Activated CD4-positive, alpha-beta T cell treated with anti-CD3 and anti-CD28 coated beads, Interleukin-2, amount 10 ng/mL, durations not matched to agents 24 days and 14 days (primary cell): ENCODE results near the gene MLX. TPM values are rescaled to one million over a fixed set of nuclear protein-coding genes. Genes with fewer than 3 reads are reported as not detected.
"Not testable (repeated sequence)": the region's sequence is repeated elsewhere in the genome, so short reads cannot be mapped to it uniquely, and the experiment has no call there.

Source experiments
- DNase-seq: peaks from one replicate; pipeline ENCODE4 v3.0.0; 2022
- H3K27ac Mint-ChIP-seq: one replicate; pipeline ENCODE4 v1.8.0; 2022; ENCODE audit warnings: mild to moderate bottlenecking, mixed read lengths
- H3K27me3 Mint-ChIP-seq: one replicate; pipeline ENCODE4 v1.8.0; 2022; ENCODE audit warnings: mixed read lengths
- H3K36me3 Mint-ChIP-seq: one replicate; pipeline ENCODE4 v1.8.0; 2022; ENCODE audit warnings: low read depth, mild to moderate bottlenecking, mixed read lengths
- H3K4me1 Mint-ChIP-seq: one replicate; pipeline ENCODE4 v1.8.0; 2021; ENCODE audit warnings: mixed read lengths
- H3K4me3 Mint-ChIP-seq: one replicate; pipeline ENCODE4 v1.8.0; 2022; ENCODE audit warnings: mild to moderate bottlenecking, moderate library complexity, mixed read lengths
- H3K9me3 Mint-ChIP-seq: one replicate; pipeline ENCODE4 v1.8.0; 2021; ENCODE audit warnings: mixed read lengths
- intact Hi-C: fragments of 100-400 bp; cut with micrococcal nuclease; formaldehyde crosslinking; loops from one replicate; pipeline ENCODE4 v1.15.1; 2023
- total RNA-seq: library from RNA; stranded (reverse); gene quantifications from 2 replicates; pipeline ENCODE4 v1.2.3, GENCODE V29; 2022

The MLX gene
- total RNA-seq, 1 donor from 2014 or later: 67.8 TPM

GRCh38 chr17:42527932-42528331 is 39.0 kb upstream of the MLX start:
- Mint-ChIP-seq H3K9me3 (no peaks in the 10 kb centered on the region), H3K27ac (no peak overlapping the region), H3K4me3 (no peak overlapping the region), H3K36me3 (no peaks in the 10 kb centered on the region), H3K4me1 (peaks cover 24% of the 10 kb centered on the region), H3K27me3 (peaks cover 7% of the 10 kb centered on the region)
- intact Hi-C loops: loop anchor here (2.0 to 5.0 kb wide), 2 partner anchors 99 to 216 kb away; no protein-coding TSS in a partner anchor
- no peak for DNase-seq

DNA sequence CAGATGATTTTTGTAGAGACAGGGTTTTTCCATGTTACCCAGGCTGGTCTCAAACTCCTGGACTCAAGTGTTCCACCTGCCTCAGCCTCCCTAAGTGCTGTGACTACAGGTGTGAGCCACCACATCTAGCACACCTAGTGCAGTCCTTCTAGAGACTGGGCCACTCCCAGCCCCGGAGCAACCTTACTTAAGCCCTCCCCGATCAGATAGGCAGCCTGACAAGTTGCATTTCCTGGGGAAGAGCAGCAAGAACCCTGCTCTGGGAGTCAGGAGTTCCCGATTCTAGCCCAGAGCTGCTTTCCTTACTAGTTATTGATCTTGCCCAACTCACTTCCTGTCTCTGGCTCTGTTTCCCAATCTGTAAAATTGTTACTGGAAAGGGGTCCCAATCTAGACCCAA is 37.8 kb upstream of the MLX start:
- no peak for DNase-seq
- Mint-ChIP-seq H3K9me3 (no peaks in the 10 kb centered on the region), H3K27me3 (peaks cover 13% of the 10 kb centered on the region), H3K4me1 (peaks cover 26% of the 10 kb centered on the region), H3K27ac (no peak overlapping the region), H3K36me3 (no peaks in the 10 kb centered on the region), H3K4me3 (no peak overlapping the region)
- intact Hi-C loops: loop anchor here (5.0 kb wide), 1 partner anchor 217 kb away; no protein-coding TSS in a partner anchor

DNA sequence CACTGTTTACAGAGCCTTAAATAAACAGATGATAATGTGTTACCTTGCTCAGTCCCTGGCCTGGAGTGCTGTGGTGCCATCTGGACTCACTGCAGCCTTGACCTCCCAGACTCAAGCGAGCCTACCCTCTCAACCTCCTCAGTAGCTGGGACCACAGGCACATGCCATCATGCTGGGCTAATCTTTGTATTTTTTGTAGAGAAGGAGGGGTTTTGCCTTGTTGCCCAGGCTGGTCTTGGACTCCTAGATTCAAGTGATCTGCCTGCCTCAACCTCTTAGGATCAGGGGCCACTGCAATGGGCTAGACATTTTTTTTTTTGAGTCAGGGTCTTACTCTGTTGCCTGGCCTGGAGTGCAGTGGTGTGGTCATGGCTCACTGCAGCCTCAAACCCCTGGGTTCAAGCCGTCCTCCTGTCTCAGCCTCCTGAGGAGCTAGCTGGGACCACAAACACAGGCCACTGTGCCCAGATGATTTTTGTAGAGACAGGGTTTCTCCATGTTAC is 35.9 kb upstream of the MLX start:
- peaks cover 10% of the 10 kb centered on the region for H3K27me3 Mint-ChIP-seq
- no peaks in the 10 kb centered on the region for H3K36me3 Mint-ChIP-seq
- H3K9me3 Mint-ChIP-seq: no peaks in the 10 kb centered on the region
- no peak for DNase-seq
- intact Hi-C loops: no loop called here
- peaks cover 33% of the 10 kb centered on the region for H3K4me1 Mint-ChIP-seq
- no peak overlapping the region for H3K4me3 Mint-ChIP-seq
- H3K27ac Mint-ChIP-seq: no peak overlapping the region

DNA sequence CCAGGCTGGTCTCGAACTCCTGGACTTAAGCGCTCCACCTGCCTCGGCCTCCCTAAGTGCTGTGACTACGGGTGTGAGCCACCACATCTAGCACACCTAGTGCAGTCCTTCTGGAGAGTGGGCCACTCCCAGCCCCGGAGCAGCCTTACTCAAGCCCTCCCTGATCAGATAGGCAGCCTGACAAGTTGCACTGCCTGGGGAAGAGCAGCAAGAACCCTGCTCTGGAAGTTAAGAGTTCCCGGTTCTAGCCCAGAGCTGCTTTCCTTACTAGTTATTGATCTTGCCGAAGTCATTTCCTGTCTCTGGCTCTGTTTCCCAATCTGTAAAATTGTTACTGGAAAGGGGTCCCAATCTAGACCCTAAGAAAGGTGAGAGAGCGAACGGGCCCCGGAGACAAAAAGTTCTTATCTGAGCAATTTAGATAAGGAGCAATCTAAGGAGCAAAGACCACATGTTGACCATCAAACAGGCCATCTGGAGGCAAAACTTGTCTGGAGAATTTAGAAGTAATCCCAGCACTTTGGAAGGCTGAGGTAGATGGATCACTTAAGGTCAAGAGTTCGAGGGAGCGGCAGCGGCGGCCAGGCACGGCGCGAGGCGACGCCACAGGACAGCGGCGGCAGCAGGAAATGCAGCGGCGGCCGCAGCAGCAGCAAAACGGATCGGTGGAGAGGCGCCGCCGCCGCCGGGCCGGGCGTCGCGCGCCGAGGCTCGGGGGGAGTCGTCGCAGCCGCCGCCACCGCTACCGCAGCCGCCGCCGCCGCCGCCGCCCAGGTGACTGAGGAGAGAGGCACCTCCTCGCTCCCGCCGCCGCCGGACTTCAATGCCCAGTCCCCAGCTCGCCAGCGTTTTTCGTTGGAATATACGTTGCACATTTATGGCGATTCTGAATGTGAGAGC is 35.2 kb upstream of the MLX start:
- Mint-ChIP-seq H3K9me3 (no peaks in the 10 kb centered on the region), H3K27me3 (peaks cover 10% of the 10 kb centered on the region), H3K36me3 (no peaks in the 10 kb centered on the region), H3K4me1 (peaks cover 33% of the 10 kb centered on the region), H3K27ac (peak overlapping the region; percentile 48), H3K4me3 (peak overlapping the region; percentile 83)
- intact Hi-C loops: no loop called here
- DNase-seq: peak; percentile 88

DNA sequence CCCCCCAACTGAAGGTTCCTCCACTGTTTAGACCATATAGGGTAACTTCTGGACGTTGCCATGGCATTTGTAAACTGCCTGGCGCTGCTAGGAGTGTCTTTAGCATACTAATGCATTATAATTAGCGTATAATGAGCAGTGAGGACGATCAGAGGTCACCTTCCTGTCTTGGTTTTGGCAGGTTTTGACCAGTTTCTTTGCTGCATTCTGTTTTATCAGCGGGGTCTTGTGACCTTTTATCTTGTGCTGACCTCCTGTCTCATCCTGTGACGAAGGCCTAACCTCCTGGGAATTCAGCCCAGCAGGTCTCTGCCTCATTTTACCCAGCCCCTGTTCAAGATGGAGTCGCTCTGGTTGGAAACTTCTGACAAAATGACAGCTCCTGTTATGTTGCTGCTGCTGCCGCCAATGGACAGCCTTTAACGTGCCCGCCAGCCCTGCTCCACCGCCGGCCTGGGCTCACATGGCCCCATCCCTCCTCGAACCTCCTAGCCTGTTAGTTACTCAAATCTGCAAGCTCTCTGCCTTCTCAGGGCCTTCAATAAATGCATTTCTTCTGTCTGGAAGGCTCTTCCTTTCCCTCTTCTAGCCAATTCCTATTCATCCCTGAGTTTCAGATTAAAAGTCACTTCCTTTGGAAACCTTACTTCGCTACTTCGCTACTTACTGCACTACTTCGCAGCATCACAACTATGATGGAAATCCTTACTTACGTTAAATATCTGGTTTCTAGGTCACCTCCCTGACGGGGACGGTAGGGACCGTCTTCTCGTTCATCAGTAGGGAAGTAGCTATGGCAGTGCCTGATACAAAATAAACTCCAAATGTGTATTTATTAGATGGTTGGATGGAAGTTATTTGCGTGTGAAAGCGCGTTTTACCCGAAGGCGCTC is 31.5 kb upstream of the MLX start:
- no peak for DNase-seq
- H3K9me3 Mint-ChIP-seq: no peaks in the 10 kb centered on the region
- H3K27me3 Mint-ChIP-seq: peaks cover 10% of the 10 kb centered on the region
- peaks cover 32% of the 10 kb centered on the region for H3K4me1 Mint-ChIP-seq
- peak overlapping the region; percentile 85 for H3K4me3 Mint-ChIP-seq
- H3K36me3 Mint-ChIP-seq: peaks cover 11% of the 10 kb centered on the region
- intact Hi-C loops: loop anchor here (1.0 to 2.0 kb wide), 2 partner anchors 19 to 142 kb away; no protein-coding TSS in a partner anchor
- H3K27ac Mint-ChIP-seq: peak overlapping the region; percentile 84

GRCh38 chr17:42536048-42536371 is 30.9 kb upstream of the MLX start, which contains the start of gene NAGLU:
Gene NAGLU (plus strand): TSS chr17:42536241. CDS start chr17:42536273, 32 bp downstream.
- peaks cover 15% of the 10 kb centered on the region for H3K36me3 Mint-ChIP-seq
- peak within 1 kb of the TSS; percentile 84 for H3K27ac Mint-ChIP-seq
- peak; percentile 96 for DNase-seq
- H3K27me3 Mint-ChIP-seq: peaks cover 10% of the 10 kb centered on the region
- H3K4me1 Mint-ChIP-seq: peaks cover 34% of the 10 kb centered on the region
- intact Hi-C loops: loop anchor here (1.0 to 2.0 kb wide), 2 partner anchors 19 to 141 kb away; no protein-coding TSS in a partner anchor
- H3K9me3 Mint-ChIP-seq: no peaks in the 10 kb centered on the region
- H3K4me3 Mint-ChIP-seq: peak within 1 kb of the TSS; percentile 91

GRCh38 chr17:42536372-42537155 is 30.3 kb upstream of the MLX start:
- H3K4me3 Mint-ChIP-seq: peak overlapping the region; percentile 91
- peaks cover 18% of the 10 kb centered on the region for H3K36me3 Mint-ChIP-seq
- peaks cover 34% of the 10 kb centered on the region for H3K4me1 Mint-ChIP-seq
- peak overlapping the region; percentile 84 for H3K27ac Mint-ChIP-seq
- intact Hi-C loops: loop anchor here (1.0 to 2.0 kb wide), 2 partner anchors 18 to 141 kb away; no protein-coding TSS in a partner anchor
- peak; percentile 94 for DNase-seq
- H3K9me3 Mint-ChIP-seq: no peaks in the 10 kb centered on the region
- peaks cover 9% of the 10 kb centered on the region for H3K27me3 Mint-ChIP-seq

DNA sequence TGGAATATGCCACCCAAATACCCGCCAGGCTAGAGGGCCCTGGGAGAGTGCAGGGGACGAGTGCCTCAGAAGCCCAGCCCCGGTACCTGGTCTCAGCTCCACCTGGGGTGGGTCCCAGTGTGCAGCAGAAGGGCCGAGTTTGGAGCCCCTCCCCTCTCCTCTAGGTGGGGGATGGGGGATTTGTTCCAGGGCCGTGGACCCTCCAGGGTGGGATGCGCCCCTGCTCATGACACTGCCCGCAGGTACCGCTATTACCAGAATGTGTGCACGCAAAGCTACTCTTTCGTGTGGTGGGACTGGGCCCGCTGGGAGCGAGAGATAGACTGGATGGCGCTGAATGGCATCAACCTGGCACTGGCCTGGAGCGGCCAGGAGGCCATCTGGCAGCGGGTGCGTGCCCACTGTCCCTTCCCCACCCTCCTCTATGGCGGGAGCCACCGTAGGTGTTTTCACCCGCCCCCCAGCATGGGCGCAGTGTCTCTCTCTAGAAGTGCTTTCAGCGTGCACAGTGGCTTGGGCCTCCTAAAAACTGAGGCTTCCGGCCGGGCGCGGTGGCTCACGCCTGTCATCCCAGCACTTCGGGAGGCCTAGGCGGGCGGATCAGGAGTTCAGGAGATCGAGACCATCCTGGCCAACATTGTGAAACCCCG is 29.6 kb upstream of the MLX start:
- H3K9me3 Mint-ChIP-seq: no peaks in the 10 kb centered on the region
- DNase-seq: no peak
- peaks cover 20% of the 10 kb centered on the region for H3K36me3 Mint-ChIP-seq
- H3K27ac Mint-ChIP-seq: peak overlapping the region; percentile 84
- intact Hi-C loops: loop anchor here (2.0 kb wide), 1 partner anchor 18 kb away; no protein-coding TSS in a partner anchor
- peaks cover 32% of the 10 kb centered on the region for H3K4me1 Mint-ChIP-seq
- H3K27me3 Mint-ChIP-seq: peaks cover 6% of the 10 kb centered on the region
- peak overlapping the region; percentile 91 for H3K4me3 Mint-ChIP-seq

DNA sequence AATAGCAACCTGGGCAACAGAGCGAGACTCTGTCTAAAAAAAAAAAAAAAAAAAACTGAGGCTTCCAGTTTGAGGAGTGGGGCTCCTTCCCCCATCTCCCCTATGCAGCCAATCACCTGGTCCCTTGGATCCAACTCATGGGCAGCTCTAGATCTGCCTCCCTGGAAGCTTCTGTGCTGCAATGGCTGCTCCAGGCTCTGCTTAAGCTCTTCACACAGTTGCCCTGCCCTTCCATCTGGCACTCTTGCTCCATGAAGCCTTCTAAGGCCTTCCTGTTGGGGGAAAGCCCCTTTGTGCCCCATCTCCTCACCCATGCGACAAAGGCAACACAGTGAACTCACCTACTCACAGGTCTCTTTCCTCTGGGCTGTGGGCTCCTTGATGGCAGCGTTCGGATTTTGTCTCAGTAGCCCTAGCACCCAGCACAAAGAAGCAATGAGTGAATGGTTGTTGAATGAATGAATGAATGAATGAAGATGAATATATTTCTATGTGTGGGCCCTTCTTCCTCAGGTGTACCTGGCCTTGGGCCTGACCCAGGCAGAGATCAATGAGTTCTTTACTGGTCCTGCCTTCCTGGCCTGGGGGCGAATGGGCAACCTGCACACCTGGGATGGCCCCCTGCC is 29.0 kb upstream of the MLX start:
- H3K9me3 Mint-ChIP-seq: no peaks in the 10 kb centered on the region
- H3K36me3 Mint-ChIP-seq: peaks cover 20% of the 10 kb centered on the region
- H3K4me1 Mint-ChIP-seq: peaks cover 32% of the 10 kb centered on the region
- H3K4me3 Mint-ChIP-seq: peak overlapping the region; percentile 79
- H3K27me3 Mint-ChIP-seq: peaks cover 6% of the 10 kb centered on the region
- no peak for DNase-seq
- peak overlapping the region; percentile 84 for H3K27ac Mint-ChIP-seq
- intact Hi-C loops: loop anchor here (2.0 kb wide), 1 partner anchor 17 kb away; no protein-coding TSS in a partner anchor

DNA sequence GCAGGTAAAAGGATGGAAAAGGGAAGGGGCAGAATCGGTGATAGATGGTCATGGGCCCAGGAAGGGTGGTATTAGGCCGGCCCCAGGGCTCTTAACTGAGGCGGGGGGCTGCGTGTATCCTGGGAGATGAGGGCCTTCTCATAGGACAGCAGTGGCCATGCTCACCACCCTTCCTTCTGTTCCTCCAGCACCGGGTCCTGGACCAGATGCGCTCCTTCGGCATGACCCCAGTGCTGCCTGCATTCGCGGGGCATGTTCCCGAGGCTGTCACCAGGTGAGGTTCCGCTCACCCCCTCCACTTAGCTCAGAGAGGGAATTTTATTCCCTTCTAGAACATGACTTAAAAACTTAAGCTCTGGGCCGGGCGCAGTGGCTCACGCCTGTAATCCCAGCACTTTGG is 28.4 kb upstream of the MLX start:
- peaks cover 4% of the 10 kb centered on the region for H3K27me3 Mint-ChIP-seq
- peaks cover 30% of the 10 kb centered on the region for H3K4me1 Mint-ChIP-seq
- no peak overlapping the region for H3K4me3 Mint-ChIP-seq
- no peaks in the 10 kb centered on the region for H3K9me3 Mint-ChIP-seq
- DNase-seq: no peak
- H3K27ac Mint-ChIP-seq: no peak overlapping the region
- intact Hi-C loops: no loop called here
- peaks cover 20% of the 10 kb centered on the region for H3K36me3 Mint-ChIP-seq

DNA sequence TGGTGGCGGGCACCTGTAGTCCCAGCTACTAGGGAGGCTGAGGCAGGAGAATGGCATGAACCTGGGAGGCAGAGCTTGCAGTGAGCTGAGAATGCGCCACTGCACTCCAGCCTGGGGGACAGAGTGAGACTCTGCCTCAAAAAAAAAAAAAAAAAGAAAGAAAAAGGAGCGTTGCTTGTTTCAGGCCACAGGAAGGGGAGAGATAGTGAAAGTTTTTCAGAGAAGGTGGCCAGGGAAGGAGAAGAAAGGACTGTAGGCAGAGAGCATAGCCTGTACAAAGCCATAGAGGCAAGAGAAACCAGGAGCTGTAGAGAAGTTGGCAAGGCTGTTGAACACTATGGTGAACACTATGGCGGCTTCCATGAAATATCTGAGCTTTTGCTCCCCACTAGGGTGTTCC is 26.3 kb upstream of the MLX start:
- H3K4me1 Mint-ChIP-seq: peaks cover 26% of the 10 kb centered on the region
- DNase-seq, intact Hi-C loops, H3K27me3 Mint-ChIP-seq, H3K9me3 Mint-ChIP-seq: not testable (repeated sequence)
- H3K27ac Mint-ChIP-seq: peak overlapping the region; percentile 74
- peak overlapping the region; percentile 44 for H3K4me3 Mint-ChIP-seq
- H3K36me3 Mint-ChIP-seq: peaks cover 20% of the 10 kb centered on the region
